H9 (cell line): ENCODE results near the gene DISC1. TPM values are rescaled to one million over a fixed set of nuclear protein-coding genes. Genes with fewer than 3 reads are reported as not detected.

Experiments
- DNase-seq: peaks from one replicate; pipeline ENCODE4 v3.0.0-alpha.2; 2017
- H2AFZ ChIP-seq: one replicate; pipeline ENCODE4 v1.6.1; 2013; ENCODE audit warnings: mild to moderate bottlenecking, low read length, control low read depth, moderate library complexity
- H2AK5ac ChIP-seq: 2 replicates; pipeline ENCODE4 v1.6.1; 2013; ENCODE audit warnings: low read length, control low read depth, mixed read lengths; ENCODE audit not compliant: insufficient read length
- H2BK120ac ChIP-seq: one replicate; pipeline ENCODE4 v1.6.1; 2013; ENCODE audit warnings: low read depth, mild to moderate bottlenecking, low read length, control low read depth, inconsistent platforms; ENCODE audit not compliant: poor library complexity, severe bottlenecking
- H2BK12ac ChIP-seq: 2 replicates; pipeline ENCODE4 v1.6.1; 2013; ENCODE audit warnings: low read length, control low read depth, mixed read lengths, low read depth; ENCODE audit not compliant: insufficient read length
- H2BK15ac ChIP-seq: 2 replicates; pipeline ENCODE4 v1.6.1; 2013; ENCODE audit warnings: low read depth, low read length, control low read depth
- H2BK20ac ChIP-seq: one replicate; pipeline ENCODE4 v1.6.1; 2013; ENCODE audit warnings: low read depth, mild to moderate bottlenecking, low read length, control low read depth, inconsistent platforms; ENCODE audit not compliant: poor library complexity, severe bottlenecking
- H2BK5ac ChIP-seq: 2 replicates; pipeline ENCODE4 v1.6.1; 2013; ENCODE audit warnings: low read length, control low read depth, mixed read lengths; ENCODE audit not compliant: insufficient read length
- H3K14ac ChIP-seq: 2 replicates; pipeline ENCODE4 v1.6.1; 2013; ENCODE audit warnings: low read length, control low read depth; ENCODE audit not compliant: insufficient read depth
- H3K18ac ChIP-seq: 2 replicates; pipeline ENCODE4 v1.6.1; 2013; ENCODE audit warnings: low read depth, mild to moderate bottlenecking, mixed read lengths, low read length, control low read depth; ENCODE audit not compliant: insufficient read length
- H3K23ac ChIP-seq: 2 replicates; pipeline ENCODE4 v1.6.1; 2013; ENCODE audit warnings: low read length, control low read depth, mixed read lengths, low read depth; ENCODE audit not compliant: insufficient read length
- H3K23me2 ChIP-seq: 2 replicates; pipeline ENCODE4 v1.6.1; 2013; ENCODE audit warnings: low read depth, mild to moderate bottlenecking, mixed read lengths, low read length, control low read depth; ENCODE audit not compliant: insufficient read length, poor library complexity, severe bottlenecking
- H3K27ac ChIP-seq: 2 replicates; pipeline ENCODE4 v1.5.1; 2013; ENCODE audit warnings: low read length, control low read depth, mixed read lengths, low read depth; ENCODE audit not compliant: insufficient read length
- H3K27me3 ChIP-seq: 2 replicates; pipeline ENCODE4 v1.6.1; 2013; ENCODE audit warnings: low read length, control low read depth, inconsistent platforms; ENCODE audit not compliant: insufficient read depth
- H3K4ac ChIP-seq: 2 replicates; pipeline ENCODE4 v1.6.1; 2013; ENCODE audit warnings: low read depth, mild to moderate bottlenecking, control low read depth, inconsistent platforms, low read length, moderate library complexity
- H3K4me1 ChIP-seq: 2 replicates; pipeline ENCODE4 v1.6.1; 2013; ENCODE audit warnings: low read length, control low read depth, inconsistent platforms; ENCODE audit not compliant: insufficient read depth
- H3K4me2 ChIP-seq: 2 replicates; pipeline ENCODE4 v1.6.1; 2013; ENCODE audit warnings: low read length, control low read depth, mixed read lengths; ENCODE audit not compliant: insufficient read length, insufficient read depth
- H3K56ac ChIP-seq: 2 replicates; pipeline ENCODE4 v1.6.1; 2013; ENCODE audit warnings: low read depth, mild to moderate bottlenecking, mixed read lengths, low read length, control low read depth; ENCODE audit not compliant: insufficient read length
- H3K79me1 ChIP-seq: 2 replicates; pipeline ENCODE4 v1.6.1; 2013; ENCODE audit warnings: low read depth, mild to moderate bottlenecking, moderate library complexity, low read length, control low read depth, inconsistent platforms; ENCODE audit not compliant: insufficient read depth, poor library complexity, severe bottlenecking
- H3K79me2 ChIP-seq: 2 replicates; pipeline ENCODE4 v1.6.1; 2013; ENCODE audit warnings: low read length, control low read depth, inconsistent platforms; ENCODE audit not compliant: insufficient read depth
- H3K9ac ChIP-seq: 2 replicates; pipeline ENCODE4 v1.6.1; 2013; ENCODE audit warnings: low read length, control low read depth, mixed read lengths; ENCODE audit not compliant: insufficient read length; ENCODE audit errors: extremely low read depth
- H3K9me3 ChIP-seq: one replicate; pipeline ENCODE4 v1.6.1; 2013; ENCODE audit warnings: low read depth, low read length, inconsistent platforms; ENCODE audit not compliant: control insufficient read depth
- H3T11ph ChIP-seq: one replicate; pipeline ENCODE4 v1.6.1; 2013; ENCODE audit warnings: mild to moderate bottlenecking, low read length, control low read depth, inconsistent platforms
- H4K20me1 ChIP-seq: one replicate; pipeline ENCODE4 v1.6.1; 2013; ENCODE audit not compliant: control insufficient read depth, insufficient read length, insufficient read depth
- H4K5ac ChIP-seq: 2 replicates; pipeline ENCODE4 v1.6.1; 2013; ENCODE audit warnings: low read depth, mild to moderate bottlenecking, mixed read lengths, low read length, control low read depth; ENCODE audit not compliant: insufficient read length
- H4K8ac ChIP-seq: replicated peaks from 2 replicates; pipeline ENCODE4 v1.6.1; 2013; ENCODE audit warnings: low read length, control low read depth, mixed read lengths, low read depth; ENCODE audit not compliant: insufficient read length
- H4K91ac ChIP-seq: 2 replicates; pipeline ENCODE4 v1.6.1; 2013; ENCODE audit warnings: low read depth, mild to moderate bottlenecking, moderate library complexity, mixed read lengths, low read length, control low read depth; ENCODE audit not compliant: insufficient read length
- H3K27ac Mint-ChIP-seq, 3 experiments: 2 replicates in 2 of 3; 3 replicates in 1 of 3; pipeline ENCODE4 v1.8.0; 2020 to 2021; ENCODE audit warnings: mixed read lengths in 3 of 3, mild to moderate bottlenecking in 1 of 3, moderate library complexity in 1 of 3
- H3K27me3 Mint-ChIP-seq: 2 replicates; pipeline ENCODE4 v1.8.0; 2021; ENCODE audit warnings: low read depth, mild to moderate bottlenecking, moderate library complexity, mixed read lengths
- H3K36me3 Mint-ChIP-seq, 3 experiments: 2 replicates in 2 of 3; 3 replicates in 1 of 3; pipeline ENCODE4 v1.8.0; 2020 to 2021; ENCODE audit warnings: low read depth in 3 of 3, mixed read lengths in 3 of 3; ENCODE audit not compliant: insufficient read depth in 1 of 3
- H3K4me1 Mint-ChIP-seq, 2 experiments: 2 replicates each; pipeline ENCODE4 v1.8.0; 2020; ENCODE audit warnings: mixed read lengths in 2 of 2
- H3K4me3 Mint-ChIP-seq, 2 experiments: 2 replicates in 1 of 2; 3 replicates in 1 of 2; pipeline ENCODE4 v1.8.0; 2020 to 2021; ENCODE audit warnings: mild to moderate bottlenecking in 2 of 2, mixed read lengths in 2 of 2, moderate library complexity in 1 of 2
- H3K9me3 Mint-ChIP-seq, 2 experiments: 2 replicates in 1 of 2; 3 replicates in 1 of 2; pipeline ENCODE4 v1.8.0; 2020; ENCODE audit warnings: mild to moderate bottlenecking in 2 of 2, mixed read lengths in 2 of 2, moderate library complexity in 1 of 2
- WGBS: extraction: QIAGEN DNeasy Blood & Tissue Kit; methylation state at CpG from one replicate; pipeline ENCODE4 v1.1.7; 2013; ENCODE audit warnings: missing lambda C conversion rate, low lambda C conversion rate, mixed read lengths; ENCODE audit not compliant: insufficient read length; ENCODE audit errors: extremely low coverage; 5-methylcytosine and 5-hydroxymethylcytosine counted together
- total RNA-seq: library from RNA; stranded (reverse); gene quantifications from 2 replicates; pipeline ENCODE4 v1.2.1, GENCODE V29; 2021
- TF ChIP-seq, protein P1 (sequence below): fragments of 200-600 bp; sonication (generic); conservative IDR thresholded peaks from 3 replicates; pipeline ENCODE4 v1.8.0; 2021; ENCODE audit warnings: antibody characterized with exemption, mild to moderate bottlenecking

DISC1 gene
- total RNA-seq, 1 experiment from 2014 or later, result 2.5 TPM

DNA sequence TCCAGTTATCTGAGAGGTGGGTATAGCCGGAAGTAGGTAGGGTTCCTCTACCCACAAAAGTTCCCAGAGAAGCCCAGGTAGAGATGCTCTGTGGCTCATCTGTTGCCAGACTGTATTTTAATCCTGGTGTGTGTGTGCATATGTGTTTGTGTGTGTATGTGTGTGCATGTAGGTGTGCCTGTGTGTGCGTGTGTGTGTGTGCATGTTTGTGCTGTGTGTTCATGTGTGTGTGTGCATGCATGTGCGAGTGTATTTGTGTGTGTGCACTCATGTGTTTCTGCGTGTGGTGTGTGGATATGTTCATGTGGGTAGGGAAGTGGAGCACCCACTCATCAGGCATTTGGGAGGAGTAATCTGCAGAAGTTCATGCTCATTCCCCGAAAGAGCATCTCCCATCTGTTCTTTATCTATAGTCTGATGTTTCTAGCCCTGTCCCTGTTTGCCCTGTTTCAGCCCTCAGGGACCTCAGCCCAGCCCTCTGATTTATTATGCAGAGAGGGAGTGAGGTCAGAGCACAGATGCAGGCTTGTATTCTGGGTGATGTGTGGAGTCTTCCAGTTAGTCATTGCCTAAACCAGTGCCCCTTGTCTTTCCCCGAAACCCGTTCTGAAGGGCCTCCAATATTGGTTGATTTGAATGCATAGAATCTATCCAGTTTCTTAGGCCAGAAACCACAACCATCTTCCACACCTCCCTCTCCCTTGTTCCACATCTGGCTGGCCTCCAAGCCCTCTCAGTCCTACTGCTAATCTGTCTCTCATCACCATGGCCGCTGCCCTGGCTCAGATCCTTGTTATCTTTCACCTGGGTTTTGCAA, 69.1 kb downstream of the DISC1 start:
- Histone ChIP-seq H3K9ac (no peak overlapping the region), H3K23me2 (no peaks in the 10 kb centered on the region), H4K20me1 (no peaks in the 10 kb centered on the region), H3K4me2 (no peak overlapping the region), H3K4ac (no peak overlapping the region), H4K5ac (no peak overlapping the region), H2BK5ac (no peak overlapping the region), H3K27me3 (no peaks in the 10 kb centered on the region), H2BK20ac (no peak overlapping the region), H2AK5ac (no peak overlapping the region), H3K9me3 (no peaks in the 10 kb centered on the region), H2BK15ac (no peak overlapping the region), H2BK12ac (no peak overlapping the region), H2BK120ac (no peak overlapping the region), H3K18ac (no peak overlapping the region), H3K23ac (no peak overlapping the region), H3K56ac (no peak overlapping the region), H3K79me1 (no peaks in the 10 kb centered on the region), H3K4me1 (no peaks in the 10 kb centered on the region), H3K27ac (no peak overlapping the region), H4K91ac (no peak overlapping the region), H3K14ac (no peak overlapping the region), H3T11ph (no peak overlapping the region), H3K79me2 (no peaks in the 10 kb centered on the region), H2AFZ (no peak overlapping the region), H4K8ac (no peak overlapping the region)
- H3K27ac Mint-ChIP-seq, result no peak overlapping the region; a peak in 1 of 7 replicates
- no peak for DNase-seq
- no peaks in the 10 kb centered on the region for H3K27me3 Mint-ChIP-seq
- no peaks in the 10 kb centered on the region for H3K9me3 Mint-ChIP-seq
- no peaks in the 10 kb centered on the region; a peak in 1 of 7 replicates for H3K36me3 Mint-ChIP-seq
- TF ChIP-seq, protein P1, sequence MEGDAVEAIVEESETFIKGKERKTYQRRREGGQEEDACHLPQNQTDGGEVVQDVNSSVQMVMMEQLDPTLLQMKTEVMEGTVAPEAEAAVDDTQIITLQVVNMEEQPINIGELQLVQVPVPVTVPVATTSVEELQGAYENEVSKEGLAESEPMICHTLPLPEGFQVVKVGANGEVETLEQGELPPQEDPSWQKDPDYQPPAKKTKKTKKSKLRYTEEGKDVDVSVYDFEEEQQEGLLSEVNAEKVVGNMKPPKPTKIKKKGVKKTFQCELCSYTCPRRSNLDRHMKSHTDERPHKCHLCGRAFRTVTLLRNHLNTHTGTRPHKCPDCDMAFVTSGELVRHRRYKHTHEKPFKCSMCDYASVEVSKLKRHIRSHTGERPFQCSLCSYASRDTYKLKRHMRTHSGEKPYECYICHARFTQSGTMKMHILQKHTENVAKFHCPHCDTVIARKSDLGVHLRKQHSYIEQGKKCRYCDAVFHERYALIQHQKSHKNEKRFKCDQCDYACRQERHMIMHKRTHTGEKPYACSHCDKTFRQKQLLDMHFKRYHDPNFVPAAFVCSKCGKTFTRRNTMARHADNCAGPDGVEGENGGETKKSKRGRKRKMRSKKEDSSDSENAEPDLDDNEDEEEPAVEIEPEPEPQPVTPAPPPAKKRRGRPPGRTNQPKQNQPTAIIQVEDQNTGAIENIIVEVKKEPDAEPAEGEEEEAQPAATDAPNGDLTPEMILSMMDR, result no peak
- no CpG with 5 or more reads among the region's 8 CpGs for WGBS
- no peak overlapping the region for H3K4me3 Mint-ChIP-seq
- H3K4me1 Mint-ChIP-seq, result peaks cover 6 to 9% of the 10 kb centered on the region in 2 experiments
